WTC11 (cell line): ENCODE measurements around the gene ADAM17. TPM values are rescaled to one million over a fixed set of nuclear protein-coding genes. Genes with fewer than 3 reads are reported as not detected.
A peak's percentile ranks its signal among the peaks of the same experiment; 100 is the strongest.
"Not testable (repeated sequence)": the region's sequence is repeated elsewhere in the genome, so short reads cannot be mapped to it uniquely, and the experiment has no call there.

ENCODE experiments used
- ATAC-seq: fragments of 200-7000 bp; cut with Tn5 transposase; 2 replicates; pipeline ENCODE4 v1.10.0; 2021; ENCODE audit warnings: mild to moderate bottlenecking, moderate library complexity
- CTCF ChIA-PET: fragments of 300-600 bp; sonication (Branson Sonifier 250); formaldehyde crosslinking; loops from one replicate; lab custom pipeline; 2021; ENCODE audit warnings: antibody characterized with exemption; lab: Charles Lee
- POLR2A ChIA-PET: fragments of 350-600 bp; sonication (Branson Sonifier 250); formaldehyde crosslinking; loops from one replicate; lab custom pipeline; 2021; ENCODE audit warnings: antibody characterized with exemption; lab: Charles Lee
- DNase-seq: peaks from one replicate; pipeline ENCODE4 v3.0.0; 2021; ENCODE audit warnings: low spot score
- H3K27ac Mint-ChIP-seq: 2 replicates; pipeline ENCODE4 v1.8.0; 2021; ENCODE audit warnings: mixed read lengths
- H3K27me3 Mint-ChIP-seq: 2 replicates; pipeline ENCODE4 v1.8.0; 2021; ENCODE audit warnings: low read depth, mild to moderate bottlenecking, moderate library complexity, mixed read lengths
- H3K36me3 Mint-ChIP-seq: 2 replicates; pipeline ENCODE4 v1.8.0; 2021; ENCODE audit warnings: mixed read lengths
- H3K4me1 Mint-ChIP-seq: 2 replicates; pipeline ENCODE4 v1.8.0; 2022; ENCODE audit warnings: mixed read lengths
- H3K4me3 Mint-ChIP-seq: 2 replicates; pipeline ENCODE4 v1.8.0; 2021; ENCODE audit warnings: mild to moderate bottlenecking, moderate library complexity, mixed read lengths
- H3K9me3 Mint-ChIP-seq: 2 replicates; pipeline ENCODE4 v1.8.0; 2021; ENCODE audit warnings: mixed read lengths
- ARID4B ChIP-seq: sonication (generic); formaldehyde crosslinking; IDR thresholded peaks from 2 replicates; pipeline ENCODE4 v1.8.0; 2023; ENCODE audit warnings: missing genetic modification reagents, mild to moderate bottlenecking, borderline replicate concordance
- ATF1 ChIP-seq: sonication (generic); formaldehyde crosslinking; IDR thresholded peaks from 2 replicates; pipeline ENCODE4 v1.8.1; 2023; ENCODE audit warnings: mild to moderate bottlenecking, moderate library complexity, missing genetic modification reagents
- E2F4 ChIP-seq: sonication (generic); formaldehyde crosslinking; IDR thresholded peaks from 2 replicates; pipeline ENCODE4 v1.8.1; 2022; ENCODE audit warnings: low read depth, mild to moderate bottlenecking, moderate library complexity, missing genetic modification reagents, borderline replicate concordance
- ESRRA ChIP-seq: sonication (generic); formaldehyde crosslinking; IDR thresholded peaks from 2 replicates; pipeline ENCODE4 v1.8.1; 2022; ENCODE audit warnings: mild to moderate bottlenecking, missing genetic modification reagents, borderline replicate concordance
- NR1H2 ChIP-seq: sonication (generic); formaldehyde crosslinking; IDR thresholded peaks from 2 replicates; pipeline ENCODE4 v1.9.0; 2021; ENCODE audit warnings: mild to moderate bottlenecking, moderate library complexity, missing genetic modification reagents
- PRDM15 ChIP-seq: sonication (generic); formaldehyde crosslinking; IDR thresholded peaks from 2 replicates; pipeline ENCODE4 v1.8.0; 2022; ENCODE audit warnings: missing genetic modification reagents
- TEAD4 ChIP-seq: sonication (generic); formaldehyde crosslinking; IDR thresholded peaks from 2 replicates; pipeline ENCODE4 v1.8.0; 2022; ENCODE audit warnings: mild to moderate bottlenecking, missing genetic modification reagents
- ZNF232 ChIP-seq: sonication (generic); formaldehyde crosslinking; IDR thresholded peaks from 2 replicates; pipeline ENCODE4 v1.8.0; 2022; ENCODE audit warnings: mild to moderate bottlenecking, missing genetic modification reagents
- total RNA-seq: library from RNA; stranded (reverse); gene quantifications from 3 replicates; pipeline ENCODE4 v1.2.3, GENCODE V29; 2021
- TF ChIP-seq, protein P1 (sequence below): fragments of 250-450 bp; sonication (Bioruptor Pico); IDR thresholded peaks from 2 replicates; pipeline ENCODE4 v1.9.0; 2021; ENCODE audit warnings: mild to moderate bottlenecking, borderline replicate concordance
- TF ChIP-seq, protein P2 (sequence below): sonication (generic); formaldehyde crosslinking; IDR thresholded peaks from 2 replicates; pipeline ENCODE4 v1.8.0; 2023; ENCODE audit warnings: mild to moderate bottlenecking, missing genetic modification reagents
- TF ChIP-seq, protein P3 (sequence below): sonication (generic); formaldehyde crosslinking; IDR thresholded peaks from 2 replicates; pipeline ENCODE4 v1.8.0; 2023; ENCODE audit warnings: missing genetic modification reagents

Gene ADAM17
- total RNA-seq, 1 experiment from 2014 or later = 25.9 TPM

DNA sequence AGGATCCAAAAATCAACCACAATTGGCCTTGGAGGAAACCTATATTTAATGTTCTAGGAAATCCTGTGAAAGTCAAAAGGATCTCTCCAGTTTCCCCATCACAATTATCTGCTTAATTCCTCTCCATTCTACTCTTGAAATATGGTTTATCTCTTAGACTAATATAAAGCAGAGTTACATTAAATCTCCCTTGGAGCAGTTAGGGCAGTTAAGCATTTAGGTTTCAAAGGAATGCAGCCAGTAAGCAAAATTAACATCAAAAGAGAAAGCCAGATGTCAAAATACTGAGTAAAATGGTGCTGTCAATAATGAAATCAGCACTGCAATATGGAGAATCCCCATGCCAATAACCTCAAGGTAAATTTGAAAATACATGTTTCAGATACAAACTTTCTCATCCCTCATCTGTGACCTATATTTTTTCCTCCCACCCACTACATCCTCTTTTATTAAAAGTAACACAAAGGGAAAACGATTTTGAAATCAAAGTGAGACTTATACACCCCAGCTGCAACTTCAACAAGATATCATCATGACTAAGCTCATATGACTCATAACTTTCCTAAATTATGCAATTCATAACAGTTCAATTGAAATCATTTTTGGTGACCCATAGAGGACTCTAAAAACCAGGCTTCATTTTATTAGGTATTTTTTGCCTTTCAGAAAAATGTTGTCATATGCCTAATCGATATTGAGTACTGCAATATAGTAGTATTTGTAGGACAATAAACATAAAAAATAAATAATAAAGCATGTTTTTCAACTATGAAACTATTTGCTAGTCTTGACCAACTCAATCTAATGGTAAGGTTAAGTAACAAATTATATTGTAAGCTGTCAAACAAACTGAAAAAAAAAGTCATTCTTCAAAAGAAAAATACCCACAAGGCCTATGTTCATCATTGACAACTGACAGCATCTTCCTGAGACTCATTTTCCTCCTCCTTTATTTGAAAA lies 3.1 kb downstream of the ADAM17 start:
- Mint-ChIP-seq H3K9me3 (no peaks in the 10 kb centered on the region), H3K27ac (no peak overlapping the region), H3K4me3 (no peak overlapping the region), H3K36me3 (no peaks in the 10 kb centered on the region), H3K4me1 (peaks cover 48% of the 10 kb centered on the region), H3K27me3 (no peaks in the 10 kb centered on the region)
- TF ChIP-seq E2F4 (no peak), TEAD4 (CRISPR knock-in tag) (no peak), ATF1 (CRISPR knock-in tag) (no peak), ESRRA (CRISPR knock-in tag) (no peak), ZNF232 (CRISPR knock-in tag) (no peak)
- TF ChIP-seq, protein P1, sequence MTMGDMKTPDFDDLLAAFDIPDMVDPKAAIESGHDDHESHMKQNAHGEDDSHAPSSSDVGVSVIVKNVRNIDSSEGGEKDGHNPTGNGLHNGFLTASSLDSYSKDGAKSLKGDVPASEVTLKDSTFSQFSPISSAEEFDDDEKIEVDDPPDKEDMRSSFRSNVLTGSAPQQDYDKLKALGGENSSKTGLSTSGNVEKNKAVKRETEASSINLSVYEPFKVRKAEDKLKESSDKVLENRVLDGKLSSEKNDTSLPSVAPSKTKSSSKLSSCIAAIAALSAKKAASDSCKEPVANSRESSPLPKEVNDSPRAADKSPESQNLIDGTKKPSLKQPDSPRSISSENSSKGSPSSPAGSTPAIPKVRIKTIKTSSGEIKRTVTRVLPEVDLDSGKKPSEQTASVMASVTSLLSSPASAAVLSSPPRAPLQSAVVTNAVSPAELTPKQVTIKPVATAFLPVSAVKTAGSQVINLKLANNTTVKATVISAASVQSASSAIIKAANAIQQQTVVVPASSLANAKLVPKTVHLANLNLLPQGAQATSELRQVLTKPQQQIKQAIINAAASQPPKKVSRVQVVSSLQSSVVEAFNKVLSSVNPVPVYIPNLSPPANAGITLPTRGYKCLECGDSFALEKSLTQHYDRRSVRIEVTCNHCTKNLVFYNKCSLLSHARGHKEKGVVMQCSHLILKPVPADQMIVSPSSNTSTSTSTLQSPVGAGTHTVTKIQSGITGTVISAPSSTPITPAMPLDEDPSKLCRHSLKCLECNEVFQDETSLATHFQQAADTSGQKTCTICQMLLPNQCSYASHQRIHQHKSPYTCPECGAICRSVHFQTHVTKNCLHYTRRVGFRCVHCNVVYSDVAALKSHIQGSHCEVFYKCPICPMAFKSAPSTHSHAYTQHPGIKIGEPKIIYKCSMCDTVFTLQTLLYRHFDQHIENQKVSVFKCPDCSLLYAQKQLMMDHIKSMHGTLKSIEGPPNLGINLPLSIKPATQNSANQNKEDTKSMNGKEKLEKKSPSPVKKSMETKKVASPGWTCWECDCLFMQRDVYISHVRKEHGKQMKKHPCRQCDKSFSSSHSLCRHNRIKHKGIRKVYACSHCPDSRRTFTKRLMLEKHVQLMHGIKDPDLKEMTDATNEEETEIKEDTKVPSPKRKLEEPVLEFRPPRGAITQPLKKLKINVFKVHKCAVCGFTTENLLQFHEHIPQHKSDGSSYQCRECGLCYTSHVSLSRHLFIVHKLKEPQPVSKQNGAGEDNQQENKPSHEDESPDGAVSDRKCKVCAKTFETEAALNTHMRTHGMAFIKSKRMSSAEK (CRISPR knock-in tag) = no peak
- ATAC-seq (no peak), DNase-seq (no peak)
- POLR2A ChIA-PET = no interaction called here
- CTCF ChIA-PET = no interaction called here

DNA sequence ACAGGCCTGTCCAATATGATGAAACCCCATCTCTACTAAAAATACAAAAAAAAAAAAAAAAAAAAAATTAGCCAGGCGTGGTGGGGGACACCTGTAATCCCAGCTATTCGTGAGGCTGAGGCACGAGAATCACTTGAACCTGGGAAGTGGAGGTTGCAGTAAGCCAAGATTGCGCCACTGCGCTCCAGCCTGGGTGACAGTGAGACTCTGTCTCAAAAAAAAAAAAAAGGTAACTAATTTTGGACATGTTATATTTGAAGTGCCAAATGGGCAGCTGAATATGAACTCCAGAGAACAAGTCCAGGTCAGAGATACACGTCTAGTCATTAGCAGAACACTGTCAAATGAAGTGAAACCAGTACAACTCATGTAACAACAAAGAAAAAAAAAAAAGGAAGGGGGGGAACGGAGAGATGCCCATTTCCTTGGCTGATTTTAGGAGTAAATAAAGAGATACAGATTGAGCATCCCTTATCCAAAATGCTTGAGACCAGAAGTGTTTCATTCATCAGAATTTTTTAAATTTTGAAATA lies 4.7 kb downstream of the ADAM17 start:
- H3K36me3 Mint-ChIP-seq, H3K9me3 Mint-ChIP-seq, ATAC-seq, POLR2A ChIA-PET, H3K27me3 Mint-ChIP-seq, H3K4me3 Mint-ChIP-seq, DNase-seq, H3K27ac Mint-ChIP-seq: not testable (repeated sequence)
- CTCF ChIA-PET = interaction anchor here (1.5 kb wide), 1 partner anchor 77 kb away, joined by 4 read pairs; no protein-coding TSS in a partner anchor
- peaks cover 48% of the 10 kb centered on the region for H3K4me1 Mint-ChIP-seq

DNA sequence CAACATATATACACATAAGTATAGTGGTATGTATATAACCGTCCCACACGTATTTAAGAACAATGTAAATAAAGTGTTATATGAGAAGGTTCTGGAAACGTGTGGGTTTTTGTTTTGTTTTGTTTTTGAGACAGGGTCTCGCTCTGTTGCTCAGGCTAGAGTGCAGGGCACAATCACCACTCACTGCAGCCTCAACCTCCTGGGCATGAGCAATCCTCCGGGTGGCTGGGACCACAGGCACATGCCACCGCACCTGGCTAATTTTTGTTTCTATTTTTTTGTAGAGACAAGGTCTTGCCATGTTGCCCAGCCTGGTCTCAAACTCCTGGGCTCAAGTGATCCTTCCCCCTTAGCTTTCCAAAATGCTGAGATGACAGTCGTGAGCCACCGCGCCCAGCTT lies 6.2 kb downstream of the ADAM17 start:
- no peak for ATAC-seq
- ChIA-PET POLR2A (no interaction called here), CTCF (interaction anchor here (0.5 to 1.5 kb wide), 2 partner anchors 76 to 446 kb away, joined by 4 read pairs; no protein-coding TSS in a partner anchor)
- Mint-ChIP-seq H3K27ac (peak overlapping the region; percentile 65; the same call in 1 of the 2 replicates), H3K36me3 (no peaks in the 10 kb centered on the region), H3K9me3 (no peaks in the 10 kb centered on the region), H3K4me3 (no peak overlapping the region), H3K27me3 (no peaks in the 10 kb centered on the region), H3K4me1 (peaks cover 48% of the 10 kb centered on the region)
- no peak for DNase-seq
- no peak for TF ChIP-seq PRDM15 (CRISPR knock-in tag)
- TF ChIP-seq, protein P2, sequence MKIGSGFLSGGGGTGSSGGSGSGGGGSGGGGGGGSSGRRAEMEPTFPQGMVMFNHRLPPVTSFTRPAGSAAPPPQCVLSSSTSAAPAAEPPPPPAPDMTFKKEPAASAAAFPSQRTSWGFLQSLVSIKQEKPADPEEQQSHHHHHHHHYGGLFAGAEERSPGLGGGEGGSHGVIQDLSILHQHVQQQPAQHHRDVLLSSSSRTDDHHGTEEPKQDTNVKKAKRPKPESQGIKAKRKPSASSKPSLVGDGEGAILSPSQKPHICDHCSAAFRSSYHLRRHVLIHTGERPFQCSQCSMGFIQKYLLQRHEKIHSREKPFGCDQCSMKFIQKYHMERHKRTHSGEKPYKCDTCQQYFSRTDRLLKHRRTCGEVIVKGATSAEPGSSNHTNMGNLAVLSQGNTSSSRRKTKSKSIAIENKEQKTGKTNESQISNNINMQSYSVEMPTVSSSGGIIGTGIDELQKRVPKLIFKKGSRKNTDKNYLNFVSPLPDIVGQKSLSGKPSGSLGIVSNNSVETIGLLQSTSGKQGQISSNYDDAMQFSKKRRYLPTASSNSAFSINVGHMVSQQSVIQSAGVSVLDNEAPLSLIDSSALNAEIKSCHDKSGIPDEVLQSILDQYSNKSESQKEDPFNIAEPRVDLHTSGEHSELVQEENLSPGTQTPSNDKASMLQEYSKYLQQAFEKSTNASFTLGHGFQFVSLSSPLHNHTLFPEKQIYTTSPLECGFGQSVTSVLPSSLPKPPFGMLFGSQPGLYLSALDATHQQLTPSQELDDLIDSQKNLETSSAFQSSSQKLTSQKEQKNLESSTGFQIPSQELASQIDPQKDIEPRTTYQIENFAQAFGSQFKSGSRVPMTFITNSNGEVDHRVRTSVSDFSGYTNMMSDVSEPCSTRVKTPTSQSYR (CRISPR knock-in tag) = no peak
- TF ChIP-seq, protein P3, sequence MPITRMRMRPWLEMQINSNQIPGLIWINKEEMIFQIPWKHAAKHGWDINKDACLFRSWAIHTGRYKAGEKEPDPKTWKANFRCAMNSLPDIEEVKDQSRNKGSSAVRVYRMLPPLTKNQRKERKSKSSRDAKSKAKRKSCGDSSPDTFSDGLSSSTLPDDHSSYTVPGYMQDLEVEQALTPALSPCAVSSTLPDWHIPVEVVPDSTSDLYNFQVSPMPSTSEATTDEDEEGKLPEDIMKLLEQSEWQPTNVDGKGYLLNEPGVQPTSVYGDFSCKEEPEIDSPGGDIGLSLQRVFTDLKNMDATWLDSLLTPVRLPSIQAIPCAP = no peak
- no peak for TF ChIP-seq NR1H2
- TF ChIP-seq ARID4B = no peak
